H1 (cell line): ENCODE data around the gene PRCP. TPM values are rescaled to one million over a fixed set of nuclear protein-coding genes. Genes with fewer than 3 reads are reported as not detected.

ENCODE experiments used
- CTCF ChIA-PET: fragments of 300-600 bp; sonication (Branson Sonifier 250); formaldehyde crosslinking; loops from one replicate; lab custom pipeline; 2021; ENCODE audit not compliant: partially characterized antibody; lab: Charles Lee
- POLR2A ChIA-PET: fragments of 300-600 bp; sonication (Branson Sonifier 250); formaldehyde crosslinking; loops from one replicate; lab custom pipeline; 2021; ENCODE audit warnings: inconsistent platforms; ENCODE audit not compliant: partially characterized antibody; lab: Charles Lee
- DNase-seq, 2 experiments: peaks; one replicate each; pipeline versions ENCODE4 v3.0.0 to v3.0.0-alpha.2; 2010 to 2022; ENCODE audit warnings: low spot score in 2 of 2, low read depth in 1 of 2, mixed read lengths in 1 of 2
- FAIRE-seq: peaks from 2 replicates; lab custom pipeline; 2011; peaks lifted over from hg19 to GRCh38; lab: Jason Lieb, UNC
- H2AFZ ChIP-seq: 2 replicates; pipeline ENCODE4 v1.8.1; 2012; ENCODE audit warnings: low read length, inconsistent platforms
- H2AK5ac ChIP-seq: 2 replicates; pipeline ENCODE4 v1.6.1; 2013; ENCODE audit warnings: low read depth, low read length
- H2BK120ac ChIP-seq: replicated peaks from 2 replicates; pipeline ENCODE3; 2013; ENCODE audit warnings: low read depth, low read length, inconsistent platforms
- H2BK12ac ChIP-seq: 2 replicates; pipeline ENCODE4 v1.6.1; 2013; ENCODE audit warnings: low read depth, low read length
- H2BK15ac ChIP-seq: 2 replicates; pipeline ENCODE4 v1.6.1; 2013; ENCODE audit warnings: low read length
- H2BK20ac ChIP-seq: 2 replicates; pipeline ENCODE4 v1.6.1; 2013; ENCODE audit warnings: low read length
- H2BK5ac ChIP-seq: 2 replicates; pipeline ENCODE4 v1.6.1; 2013; ENCODE audit warnings: low read depth, low read length
- H3K14ac ChIP-seq: 2 replicates; pipeline ENCODE4 v1.6.1; 2013; ENCODE audit warnings: inconsistent platforms; ENCODE audit not compliant: insufficient read length
- H3K18ac ChIP-seq: 2 replicates; pipeline ENCODE4 v1.6.1; 2013; ENCODE audit warnings: low read length; ENCODE audit errors: extremely low read depth
- H3K23ac ChIP-seq: 2 replicates; pipeline ENCODE4 v1.6.1; 2013; ENCODE audit warnings: inconsistent platforms; ENCODE audit not compliant: insufficient read length
- H3K23me2 ChIP-seq: 2 replicates; pipeline ENCODE4 v1.6.1; 2013; ENCODE audit warnings: low read depth, low read length
- H3K27ac ChIP-seq: 2 replicates; pipeline ENCODE4 v1.6.1; 2011; ENCODE audit warnings: low read depth, low read length, inconsistent platforms
- H3K27me3 ChIP-seq, 4 experiments: replicated peaks in 1 of 4; 1 replicate in 1 of 4; 2 replicates in 3 of 4; pipeline versions ENCODE4 v1.6.1 to v1.8.1; 2011 to 2013; ENCODE audit warnings: low read length in 3 of 4, mild to moderate bottlenecking in 3 of 4, inconsistent platforms in 2 of 4, mixed read lengths in 2 of 4, moderate library complexity in 1 of 4; ENCODE audit not compliant: control insufficient read depth in 3 of 4, insufficient read depth in 3 of 4; ENCODE audit errors: extremely low read depth in 1 of 4
- H3K36me3 ChIP-seq, 4 experiments: 2 replicates each; pipeline versions ENCODE4 v1.6.1 to v1.8.1; 2011 to 2013; ENCODE audit warnings: mild to moderate bottlenecking in 4 of 4, low read length in 3 of 4, moderate library complexity in 2 of 4, control low read depth in 1 of 4, inconsistent platforms in 1 of 4; ENCODE audit not compliant: insufficient read depth in 4 of 4, control insufficient read depth in 2 of 4
- H3K4ac ChIP-seq: replicated peaks from 2 replicates; pipeline ENCODE3; 2013; ENCODE audit warnings: low read length, low read depth, mixed read lengths, inconsistent platforms; ENCODE audit not compliant: insufficient read length
- H3K4me1 ChIP-seq, 4 experiments: replicated peaks in 1 of 4; 1 replicate in 1 of 4; 2 replicates in 3 of 4; pipeline versions ENCODE4 v1.6.1 to v1.8.1; 2011 to 2013; ENCODE audit warnings: low read length in 3 of 4, inconsistent platforms in 2 of 4, mixed read lengths in 1 of 4; ENCODE audit not compliant: insufficient read depth in 4 of 4, control insufficient read depth in 3 of 4
- H3K4me2 ChIP-seq, 2 experiments: 2 replicates each; pipeline versions ENCODE4 v1.6.1 to v1.8.1; 2011 to 2013; ENCODE audit warnings: low read depth in 2 of 2, low read length in 2 of 2, control low read depth in 1 of 2, inconsistent platforms in 1 of 2, mild to moderate bottlenecking in 1 of 2; ENCODE audit not compliant: insufficient read depth in 1 of 2
- H3K4me3 ChIP-seq, 4 experiments: fragments of 200-600, 300-600 bp in 1 of 4; sonication (generic), shearing (Covaris generic), sonication (Bioruptor Twin) in 1 of 4; 2 replicates each; pipeline versions ENCODE4 v1.5.1 to v1.8.1; 2011 to 2016; ENCODE audit warnings: low read length in 4 of 4, low read depth in 3 of 4, control low read depth in 2 of 4, inconsistent platforms in 2 of 4, mild to moderate bottlenecking in 2 of 4, mixed read lengths in 1 of 4, moderate library complexity in 1 of 4; ENCODE audit not compliant: insufficient read depth in 2 of 4; ENCODE audit errors: extremely low read depth in 1 of 4
- H3K56ac ChIP-seq: replicated peaks from 2 replicates; pipeline ENCODE3; 2013; ENCODE audit warnings: low read depth, mild to moderate bottlenecking, mixed read lengths, low read length, inconsistent platforms; ENCODE audit not compliant: insufficient read length
- H3K79me1 ChIP-seq: 2 replicates; pipeline ENCODE4 v1.6.1; 2013; ENCODE audit warnings: low read depth, low read length, control low read depth
- H3K79me2 ChIP-seq, 2 experiments: 2 replicates each; pipeline versions ENCODE4 v1.6.1 to v1.8.1; 2012 to 2013; ENCODE audit warnings: low read length in 2 of 2, mild to moderate bottlenecking in 2 of 2, inconsistent platforms in 1 of 2; ENCODE audit not compliant: insufficient read depth in 2 of 2, control insufficient read depth in 1 of 2
- H3K9ac ChIP-seq, 4 experiments: replicated peaks in 1 of 4; 1 replicate in 1 of 4; 2 replicates in 3 of 4; pipeline versions ENCODE4 v1.6.1 to v1.8.1; 2011 to 2013; ENCODE audit warnings: low read depth in 3 of 4, low read length in 3 of 4, control low read depth in 2 of 4, mild to moderate bottlenecking in 2 of 4, moderate library complexity in 2 of 4, inconsistent platforms in 1 of 4; ENCODE audit errors: extremely low read depth in 1 of 4
- H3K9me3 ChIP-seq, 2 experiments: 2 replicates each; pipeline versions ENCODE4 v1.6.1 to v1.8.1; 2012 to 2013; ENCODE audit warnings: mild to moderate bottlenecking in 2 of 2, moderate library complexity in 2 of 2, control low read depth in 1 of 2, inconsistent platforms in 1 of 2, low read depth in 1 of 2, low read length in 1 of 2, mixed read lengths in 1 of 2; ENCODE audit not compliant: insufficient read depth in 2 of 2
- H4K20me1 ChIP-seq, 2 experiments: replicated peaks in 1 of 2; 2 replicates each; pipeline versions ENCODE3 to v1.8.1; 2011 to 2013; ENCODE audit warnings: inconsistent platforms in 2 of 2, low read length in 2 of 2, mild to moderate bottlenecking in 1 of 2; ENCODE audit not compliant: insufficient read depth in 2 of 2, control insufficient read depth in 1 of 2
- H4K5ac ChIP-seq: 2 replicates; pipeline ENCODE4 v1.6.1; 2013; ENCODE audit warnings: low read length, low read depth, mixed read lengths, inconsistent platforms; ENCODE audit not compliant: insufficient read length
- H4K8ac ChIP-seq: 2 replicates; pipeline ENCODE4 v1.8.0; 2013; ENCODE audit warnings: mild to moderate bottlenecking, moderate library complexity, low read length, inconsistent platforms; ENCODE audit not compliant: insufficient read depth; ENCODE audit errors: extremely low read depth
- H4K91ac ChIP-seq: replicated peaks from 2 replicates; pipeline ENCODE3; 2013; ENCODE audit warnings: low read length, mixed read lengths, inconsistent platforms; ENCODE audit not compliant: insufficient read length
- CBX5 ChIP-seq: fragments of 300-800, 300-1000 bp; sonication (generic); IDR thresholded peaks from 2 replicates; pipeline ENCODE4 v1.7.1; 2016; ENCODE audit warnings: antibody characterized with exemption, low read length, low read depth
- CHD2 ChIP-seq: IDR thresholded peaks from 2 replicates; pipeline ENCODE4 v1.6.1; 2012; ENCODE audit warnings: low read length, improper control_type of control experiment
- EP300 ChIP-seq, 2 experiments: IDR thresholded peaks; 1 replicate in 1 of 2; 2 replicates in 1 of 2; pipeline ENCODE4 v1.6.1; 2011 to 2012; ENCODE audit warnings: low read depth in 2 of 2, low read length in 2 of 2, mild to moderate bottlenecking in 2 of 2, borderline replicate concordance in 1 of 2, inconsistent platforms in 1 of 2, moderate library complexity in 1 of 2
- GABPA ChIP-seq: IDR thresholded peaks from 2 replicates; pipeline ENCODE4 v1.6.1; 2011; ENCODE audit warnings: mild to moderate bottlenecking, low read length, moderate library complexity, borderline replicate concordance; ENCODE audit not compliant: insufficient read depth
- HDAC2 ChIP-seq, 2 experiments: fragments of 300-600 bp in 1 of 2; sonication (generic) in 1 of 2; IDR thresholded peaks; 2 replicates each; pipeline ENCODE4 v1.6.1; 2011 to 2012; ENCODE audit warnings: low read depth in 2 of 2, low read length in 2 of 2, mild to moderate bottlenecking in 2 of 2, moderate library complexity in 2 of 2, borderline replicate concordance in 1 of 2, inconsistent platforms in 1 of 2
- JUN ChIP-seq: IDR thresholded peaks from 2 replicates; pipeline ENCODE4 v1.6.1; 2011; ENCODE audit warnings: low read depth, mild to moderate bottlenecking, improper control_type of control experiment, low read length
- KDM1A ChIP-seq: fragments of 200-600, 300-600 bp; sonication (generic); IDR thresholded peaks from 2 replicates; pipeline ENCODE4 v1.7.1; 2016; ENCODE audit warnings: mild to moderate bottlenecking, low read length, borderline replicate concordance
- KDM5A ChIP-seq: fragments of 200-600 bp; IDR thresholded peaks from 2 replicates; pipeline ENCODE4 v1.7.1; 2012; ENCODE audit warnings: mild to moderate bottlenecking, low read length, inconsistent platforms, mixed read lengths
- NRF1 ChIP-seq: IDR thresholded peaks from 2 replicates; pipeline ENCODE4 v1.6.1; 2011; ENCODE audit warnings: mild to moderate bottlenecking, low read depth, low read length, improper control_type of control experiment
- PHF8 ChIP-seq: fragments of 200-600 bp; sonication (generic); conservative IDR thresholded peaks from 2 replicates; pipeline ENCODE4 v1.7.1; 2012; ENCODE audit warnings: low read depth, mild to moderate bottlenecking, inconsistent platforms, low read length, moderate library complexity
- POU5F1 ChIP-seq: IDR thresholded peaks from 2 replicates; pipeline ENCODE4 v1.6.1; 2011; ENCODE audit warnings: low read depth, mild to moderate bottlenecking, low read length, moderate library complexity
- WGBS, 2 experiments: shearing (Covaris generic) in 1 of 2; methylation state at CpG; one replicate each; pipeline versions ENCODE4 v1.1.6 to v1.1.7; 2013 to 2015; ENCODE audit warnings: low lambda C conversion rate in 2 of 2, mixed read lengths in 2 of 2, inconsistent platforms in 1 of 2, low coverage in 1 of 2, missing lambda C conversion rate in 1 of 2; ENCODE audit not compliant: insufficient replicate concordance in 2 of 2, insufficient coverage in 1 of 2, insufficient read length in 1 of 2; ENCODE audit errors: extremely low coverage in 1 of 2, missing lambda C conversion rate in 1 of 2; 5-methylcytosine and 5-hydroxymethylcytosine counted together
- polyA plus RNA-seq, 7 experiments: library from polyadenylated mRNA; depleted of rRNA in 3 of 7; stranded (reverse) in 5 of 7; unstranded in 2 of 7; fragments of >200 nt in 5 of 7; fragments of 200-250 nt in 2 of 7; gene quantifications; 1 replicate in 5 of 7; 2 replicates in 1 of 7; 4 replicates in 1 of 7; pipeline versions ENCODE4 v1.2.1 to v1.2.3, GENCODE V29; 2011 to 2013; ENCODE audit warnings: missing spikeins in 2 of 7, mixed read lengths in 2 of 7
- total RNA-seq: library from RNA; stranded (reverse); fragmentation: NEBNext Ultra II Directional; extraction: Animal tissue kit (Norgen Biotek cat#: 25700); gene quantifications from 2 replicates; pipeline ENCODE4 v1.2.1, GENCODE V29; 2021
- TF ChIP-seq, protein P1 (sequence below): IDR thresholded peaks from 2 replicates; pipeline ENCODE4 v1.6.1; 2012; ENCODE audit warnings: inconsistent platforms
- TF ChIP-seq, protein P2 (sequence below): IDR thresholded peaks from 2 replicates; pipeline ENCODE4 v1.6.1; 2012; ENCODE audit warnings: inconsistent platforms

Gene PRCP
- total and polyA plus RNA-seq, 2 of the 8 experiments (the other 6 are each of a cell fraction or from before 2014, with no cell fraction given), result 63.8 to 84.4 TPM

DNA sequence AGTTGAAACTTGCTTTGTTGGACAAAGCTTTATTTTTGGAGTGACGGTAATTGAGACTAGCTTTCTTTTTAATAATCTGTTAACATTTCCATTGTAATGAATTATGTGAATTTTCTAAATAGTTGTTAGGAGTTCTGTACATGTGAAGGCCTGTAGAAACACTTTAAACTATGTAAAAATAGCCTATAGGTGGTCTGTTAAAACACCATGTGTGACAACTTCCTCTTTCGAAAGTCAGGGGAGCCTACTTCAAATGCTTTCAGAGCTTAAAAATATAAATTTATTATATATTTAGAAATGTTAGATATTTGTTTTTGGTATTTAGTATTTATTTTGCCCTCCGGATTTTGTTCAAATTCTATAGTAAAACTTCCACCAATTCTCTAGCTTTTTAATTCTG lies 30.0 kb upstream of the PRCP start:
- POLR2A ChIA-PET, result no interaction called here
- TF ChIP-seq EP300 (IDR thresholded peaks at IDR 0.05; ENCODE audit: borderline replicate concordance in 1 of 2, low read depth in 2 of 2, low read length in 2 of 2) (no peak), CBX5 (no peak), GABPA (no peak), NRF1 (no peak), CHD2 (no peak), HDAC2 (IDR thresholded peaks at IDR 0.05; ENCODE audit: borderline replicate concordance in 1 of 2, low read depth in 2 of 2, low read length in 2 of 2) (no peak), PHF8 (no peak), KDM1A (no peak), POU5F1 (no peak), KDM5A (no peak), JUN (no peak)
- TF ChIP-seq, protein P1, sequence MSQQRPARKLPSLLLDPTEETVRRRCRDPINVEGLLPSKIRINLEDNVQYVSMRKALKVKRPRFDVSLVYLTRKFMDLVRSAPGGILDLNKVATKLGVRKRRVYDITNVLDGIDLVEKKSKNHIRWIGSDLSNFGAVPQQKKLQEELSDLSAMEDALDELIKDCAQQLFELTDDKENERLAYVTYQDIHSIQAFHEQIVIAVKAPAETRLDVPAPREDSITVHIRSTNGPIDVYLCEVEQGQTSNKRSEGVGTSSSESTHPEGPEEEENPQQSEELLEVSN, result no peak
- TF ChIP-seq, protein P2, sequence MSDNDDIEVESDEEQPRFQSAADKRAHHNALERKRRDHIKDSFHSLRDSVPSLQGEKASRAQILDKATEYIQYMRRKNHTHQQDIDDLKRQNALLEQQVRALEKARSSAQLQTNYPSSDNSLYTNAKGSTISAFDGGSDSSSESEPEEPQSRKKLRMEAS, result no peak

More for the DNA sequence above, 30.0 kb upstream of the PRCP start:
- Histone ChIP-seq H3K79me2 (no peaks in the 10 kb centered on the region), H2BK12ac (no peak overlapping the region), H3K56ac (no peak overlapping the region), H3K79me1 (no peaks in the 10 kb centered on the region), H2AK5ac (no peak overlapping the region), H3K27me3 (no peaks in the 10 kb centered on the region), H4K8ac (no peak overlapping the region), H3K18ac (no peak overlapping the region), H4K5ac (no peak overlapping the region), H3K36me3 (peaks cover 10 to 45% (median 22%) of the 10 kb centered on the region in 4 experiments), H3K4me2 (no peak overlapping the region), H3K9ac (no peak overlapping the region), H4K20me1 (peaks cover 0 to 3% of the 10 kb centered on the region in 2 experiments), H3K23me2 (no peaks in the 10 kb centered on the region), H2AFZ (no peak overlapping the region), H3K14ac (no peak overlapping the region), H4K91ac (no peak overlapping the region), H2BK5ac (no peak overlapping the region), H3K4me3 (no peak overlapping the region), H3K27ac (no peak overlapping the region), H3K4ac (no peak overlapping the region), H3K23ac (no peak overlapping the region), H2BK120ac (no peak overlapping the region), H2BK20ac (no peak overlapping the region), H2BK15ac (no peak overlapping the region), H3K9me3 (no peaks in the 10 kb centered on the region), H3K4me1 (no peaks in the 10 kb centered on the region)
- 77% methylated on average over 3 of the region's 3 CpGs; no CpG with 5 or more reads in 1 of the 2 experiments for WGBS, 2 experiments
- no peak for DNase-seq
- CTCF ChIA-PET, result interaction anchor here (1.0 to 1.7 kb wide), 4 partner anchors 14 to 63 kb away, joined by 3 to 8 read pairs (median 3); no protein-coding TSS in a partner anchor
- FAIRE-seq, result no peak
